Activated naive CD4-positive, alpha-beta T cell treated with anti-CD3 and anti-CD28 coated beads, Interleukin-2, amount 50 U/mL, for 16 hours (primary cell): ENCODE results near the gene PLIN4.
A peak's percentile ranks its signal among the peaks of the same experiment; 100 is the strongest.

Source experiments
- DNase-seq: peaks from one replicate; pipeline ENCODE4 v3.0.0-alpha.2; 2020

PLIN4 gene

GRCh38 chr19:4488496-4488895 is 29.8 kb downstream of the PLIN4 start:
- no peak for DNase-seq

- no peak for DNase-seq
Measured at GRCh38 chr19:4487572-4487971, 30.7 kb downstream of the PLIN4 start.

- DNase-seq, result no peak
Measured at GRCh38 chr19:4483385-4483784, 34.9 kb downstream of the PLIN4 start.

- no peak for DNase-seq
Measured at GRCh38 chr19:4482721-4483364, 35.4 kb downstream of the PLIN4 start.

GRCh38 chr19:4477034-4477801 is 41.1 kb downstream of the PLIN4 start:
- DNase-seq, result no peak

GRCh38 chr19:4474514-4475022 is 43.7 kb downstream of the PLIN4 start:
- no peak for DNase-seq

- no peak for DNase-seq
Measured at GRCh38 chr19:4473763-4474513, 44.3 kb downstream of the PLIN4 start.

- DNase-seq, result no peak
Measured at GRCh38 chr19:4473011-4473762, 45.1 kb downstream of the PLIN4 start.

- no peak for DNase-seq
Measured at GRCh38 chr19:4472174-4472974, 45.9 kb downstream of the PLIN4 start, which contains the start of gene HDGFL2. TSS of gene HDGFL2 (plus strand) at chr19:4472297. CDS start at chr19:4472351, 54 bp downstream.

GRCh38 chr19:4471403-4472173 is 46.7 kb downstream of the PLIN4 start:
- peak; percentile 98 for DNase-seq

- DNase-seq, result no peak
Measured at GRCh38 chr19:4467835-4468234, 50.5 kb downstream of the PLIN4 start.

GRCh38 chr19:4464815-4465581 is 53.3 kb downstream of the PLIN4 start:
- DNase-seq, result no peak

- DNase-seq, result peak; percentile 97
Measured at GRCh38 chr19:4457654-4458395, 60.5 kb downstream of the PLIN4 start, which contains the start of gene UBXN6. TSS of gene UBXN6 (minus strand) at chr19:4457794. CDS start at chr19:4457697, 97 bp downstream.

GRCh38 chr19:4456843-4457653 is 61.2 kb downstream of the PLIN4 start:
- peak; percentile 49 for DNase-seq

GRCh38 chr19:4456476-4456842 is 61.8 kb downstream of the PLIN4 start:
- no peak for DNase-seq

GRCh38 chr19:4455719-4456475 is 62.4 kb downstream of the PLIN4 start:
- no peak for DNase-seq
